IMR-90 (cell line): ENCODE data around the gene SSBP2.

ENCODE experiments used
- CTCF ChIP-seq: conservative IDR thresholded peaks from 2 replicates; pipeline ENCODE4 v1.5.1; 2012; ENCODE audit warnings: mild to moderate bottlenecking, low read depth, low read length, improper control_type of control experiment
- MAFK ChIP-seq: IDR thresholded peaks from 2 replicates; pipeline ENCODE4 v1.6.1; 2012; ENCODE audit warnings: low read depth, low read length, improper control_type of control experiment
- NFE2L2 ChIP-seq: fragments of 150-350 bp; IDR thresholded peaks from 2 replicates; pipeline ENCODE4 v1.6.1; 2016; ENCODE audit warnings: low read depth, mild to moderate bottlenecking, low read length
- POLR2A ChIP-seq: IDR thresholded peaks from 2 replicates; pipeline ENCODE4 v1.6.1; 2012; ENCODE audit warnings: mild to moderate bottlenecking, low read depth, low read length
- SMC3 ChIP-seq: fragments of 150-350 bp; IDR thresholded peaks from 2 replicates; pipeline ENCODE4 v1.6.1; 2016; ENCODE audit warnings: low read depth, mild to moderate bottlenecking, antibody characterized with exemption, low read length, moderate library complexity

GRCh38 chr5:81783401-81783800 is 32.5 kb upstream of the SSBP2 start:
- TF ChIP-seq CTCF (no peak), SMC3 (no peak), POLR2A (no peak), NFE2L2 (no peak), MAFK (no peak)
